AG10803 (cell line): ENCODE data around the gene RPL38.

ENCODE experiments used
- DNase-seq: peaks from one replicate; pipeline ENCODE4 v3.0.0; 2010; ENCODE audit warnings: low read depth
- H3K4me3 ChIP-seq: 2 replicates; pipeline ENCODE4 v1.5.1; 2011; ENCODE audit warnings: mild to moderate bottlenecking, low read length, control low read depth
- CTCF ChIP-seq: conservative IDR thresholded peaks from 2 replicates; pipeline ENCODE4 v1.5.1; 2011; ENCODE audit warnings: mild to moderate bottlenecking, low read length, control low read depth, inconsistent platforms

Gene RPL38

DNA sequence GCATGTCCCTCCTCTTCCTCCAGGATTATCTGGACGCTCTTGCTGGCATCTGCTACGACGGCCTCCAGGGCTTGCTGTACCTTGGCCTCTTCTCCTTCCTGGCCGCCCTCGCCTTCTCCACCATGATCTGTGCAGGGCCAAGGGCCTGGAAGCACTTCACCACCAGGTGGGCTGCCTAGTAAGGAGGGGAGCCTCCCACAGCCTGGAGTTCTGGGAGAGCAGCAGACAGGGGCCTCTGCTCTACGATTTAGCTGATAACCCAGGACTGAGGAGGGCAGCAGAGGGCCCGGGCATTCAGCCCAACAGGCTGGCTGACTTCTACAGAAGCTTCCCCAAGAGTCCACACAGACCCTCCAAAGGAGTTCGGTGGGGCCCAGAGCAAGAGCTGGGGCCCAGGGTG lies 48.7 kb downstream of the RPL38 start:
- no peak for TF ChIP-seq CTCF
- DNase-seq, result no peak
- H3K4me3 ChIP-seq, result no peak overlapping the region

GRCh38 chr17:74253036-74253435 lies 49.6 kb downstream of the RPL38 start:
- no peak for DNase-seq
- no peak for TF ChIP-seq CTCF
- H3K4me3 ChIP-seq, result no peak overlapping the region

DNA sequence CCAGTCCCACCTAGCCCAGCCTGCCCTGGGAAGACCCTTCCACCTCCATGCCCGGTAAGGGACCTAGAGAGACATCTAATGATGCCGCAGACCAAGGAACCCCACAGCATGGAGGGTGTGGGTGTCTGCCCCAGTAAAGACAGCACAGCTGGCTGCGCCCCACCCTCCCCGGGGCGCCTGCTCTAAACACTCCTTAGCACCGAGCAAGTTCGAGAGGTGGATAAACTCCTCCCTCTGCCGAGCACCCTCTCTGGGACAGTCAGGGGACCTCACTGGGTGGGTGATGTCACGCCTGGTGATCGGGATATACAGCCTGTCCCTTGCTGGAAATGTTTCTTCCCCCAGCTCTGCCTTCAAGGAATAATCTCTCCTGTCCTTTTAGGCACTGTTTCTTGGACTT lies 53.8 kb downstream of the RPL38 start:
- no peak for DNase-seq
- TF ChIP-seq CTCF, result no peak
- no peak overlapping the region for H3K4me3 ChIP-seq

GRCh38 chr17:74259667-74260524 lies 56.4 kb downstream of the RPL38 start:
- DNase-seq, result no peak
- TF ChIP-seq CTCF, result no peak
- no peak overlapping the region for H3K4me3 ChIP-seq
